IPS DF 4.7 (cell line): ENCODE measurements around the gene ZNF275.
"Not testable (repeated sequence)": the region's sequence is repeated elsewhere in the genome, so short reads cannot be mapped to it uniquely, and the experiment has no call there.

Experiments
- DNase-seq: peaks from one replicate; pipeline ENCODE4 v3.0.0-alpha.2; 2013; ENCODE audit warnings: low spot score; ENCODE audit errors: extremely low read depth

ZNF275 gene

GRCh38 chrX:153357877-153358276, 23.9 kb downstream of the ZNF275 start:
- DNase-seq: no peak

GRCh38 chrX:153361781-153362397, 27.9 kb downstream of the ZNF275 start:
- no peak for DNase-seq

- DNase-seq: no peak
Observed at GRCh38 chrX:153365670-153366069, 31.7 kb downstream of the ZNF275 start.

- DNase-seq: no peak
Observed at GRCh38 chrX:153366119-153366518, 32.2 kb downstream of the ZNF275 start.

- DNase-seq: no peak
Observed at GRCh38 chrX:153366878-153367538, 33.1 kb downstream of the ZNF275 start.

GRCh38 chrX:153370293-153371055, 36.5 kb downstream of the ZNF275 start:
- no peak for DNase-seq

GRCh38 chrX:153371256-153371655, 37.3 kb downstream of the ZNF275 start:
- DNase-seq: no peak

- DNase-seq: no peak
Observed at GRCh38 chrX:153372949-153373348, 39.0 kb downstream of the ZNF275 start.

GRCh38 chrX:153374426-153374825, 40.5 kb downstream of the ZNF275 start:
- DNase-seq: no peak

GRCh38 chrX:153375571-153375970, 41.6 kb downstream of the ZNF275 start:
- no peak for DNase-seq

GRCh38 chrX:153377727-153378126, 43.8 kb downstream of the ZNF275 start:
- no peak for DNase-seq

GRCh38 chrX:153378607-153379006, 44.7 kb downstream of the ZNF275 start:
- no peak for DNase-seq

- DNase-seq: no peak
Observed at GRCh38 chrX:153379508-153379907, 45.6 kb downstream of the ZNF275 start.

GRCh38 chrX:153379971-153380581, 46.1 kb downstream of the ZNF275 start:
- DNase-seq: no peak

GRCh38 chrX:153380691-153381090, 46.7 kb downstream of the ZNF275 start:
- DNase-seq: no peak

- DNase-seq: no peak
Observed at GRCh38 chrX:153381684-153382532, 48.0 kb downstream of the ZNF275 start.

GRCh38 chrX:153382563-153383482, 48.9 kb downstream of the ZNF275 start:
- DNase-seq: no peak

- DNase-seq: no peak
Observed at GRCh38 chrX:153384390-153384789, 50.4 kb downstream of the ZNF275 start.

GRCh38 chrX:153384973-153385372, 51.0 kb downstream of the ZNF275 start:
- not testable (repeated sequence) for DNase-seq

- no peak for DNase-seq
Observed at GRCh38 chrX:153386097-153386496, 52.1 kb downstream of the ZNF275 start.
